Measurements from ENCODE around the gene CADPS.

DNA sequence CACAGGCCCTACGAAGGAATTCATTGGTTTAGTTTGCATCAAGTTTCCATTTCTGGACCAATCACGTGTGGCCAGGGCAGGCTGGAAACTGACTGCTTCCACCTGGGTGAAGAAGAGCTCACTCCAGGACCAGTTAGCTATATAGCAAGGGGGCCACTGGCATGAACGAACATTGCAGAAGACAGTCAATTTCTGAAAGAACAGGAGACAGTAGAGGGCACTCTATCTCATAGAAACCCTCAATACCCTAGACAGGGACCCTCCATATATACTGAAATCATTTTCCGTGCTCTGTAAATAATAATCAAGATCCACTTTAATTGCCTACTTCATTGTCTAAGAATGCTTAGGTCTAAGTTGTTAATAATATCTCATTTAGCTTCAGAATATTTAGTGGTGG, 215.6 kb downstream of the CADPS start:
- TF ChIP-seq, protein P1, sequence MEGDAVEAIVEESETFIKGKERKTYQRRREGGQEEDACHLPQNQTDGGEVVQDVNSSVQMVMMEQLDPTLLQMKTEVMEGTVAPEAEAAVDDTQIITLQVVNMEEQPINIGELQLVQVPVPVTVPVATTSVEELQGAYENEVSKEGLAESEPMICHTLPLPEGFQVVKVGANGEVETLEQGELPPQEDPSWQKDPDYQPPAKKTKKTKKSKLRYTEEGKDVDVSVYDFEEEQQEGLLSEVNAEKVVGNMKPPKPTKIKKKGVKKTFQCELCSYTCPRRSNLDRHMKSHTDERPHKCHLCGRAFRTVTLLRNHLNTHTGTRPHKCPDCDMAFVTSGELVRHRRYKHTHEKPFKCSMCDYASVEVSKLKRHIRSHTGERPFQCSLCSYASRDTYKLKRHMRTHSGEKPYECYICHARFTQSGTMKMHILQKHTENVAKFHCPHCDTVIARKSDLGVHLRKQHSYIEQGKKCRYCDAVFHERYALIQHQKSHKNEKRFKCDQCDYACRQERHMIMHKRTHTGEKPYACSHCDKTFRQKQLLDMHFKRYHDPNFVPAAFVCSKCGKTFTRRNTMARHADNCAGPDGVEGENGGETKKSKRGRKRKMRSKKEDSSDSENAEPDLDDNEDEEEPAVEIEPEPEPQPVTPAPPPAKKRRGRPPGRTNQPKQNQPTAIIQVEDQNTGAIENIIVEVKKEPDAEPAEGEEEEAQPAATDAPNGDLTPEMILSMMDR (conservative IDR thresholded peaks at IDR 0.05 in 1 of 2, IDR thresholded peaks at IDR 0.05 in 1 of 2; ENCODE audit: extremely low read depth in 1 of 2, insufficient read depth in 1 of 2, low read depth in 1 of 2, low read length in 2 of 2): no peak
- TF ChIP-seq EZH2 (IDR thresholded peaks at IDR 0.05; ENCODE audit: borderline replicate concordance, low read length): no peak

Measured in mammary epithelial cell (primary cell).